GM12878 (cell line): ENCODE data around the gene TNKS2. TPM values are rescaled to one million over a fixed set of nuclear protein-coding genes. Genes with fewer than 3 reads are reported as not detected.

Experiments used
- ATF7 ChIP-seq: fragments of 450-650 bp; IDR thresholded peaks from 2 replicates; pipeline ENCODE4 v1.6.1; 2016; ENCODE audit warnings: low read depth, mild to moderate bottlenecking
- BCL11A ChIP-seq: IDR thresholded peaks from 2 replicates; pipeline ENCODE4 v1.6.1; 2011; ENCODE audit warnings: low read depth, low read length
- CREB1 ChIP-seq: IDR thresholded peaks from 2 replicates; pipeline ENCODE4 v1.6.1; 2012; ENCODE audit warnings: low read depth, mild to moderate bottlenecking, inconsistent platforms
- ESRRA ChIP-seq: IDR thresholded peaks from 2 replicates; pipeline ENCODE4 v1.6.1; 2012; ENCODE audit warnings: mild to moderate bottlenecking, low read length, improper control_type of control experiment
- HDGF ChIP-seq: fragments of 450-650 bp; IDR thresholded peaks from 2 replicates; pipeline ENCODE4 v1.6.1; 2016; ENCODE audit warnings: antibody characterized with exemption
- MEF2B ChIP-seq: fragments of 450-650 bp; IDR thresholded peaks from 2 replicates; pipeline ENCODE4 v1.6.1; 2018; ENCODE audit warnings: mild to moderate bottlenecking, moderate library complexity; ENCODE audit not compliant: partially characterized antibody, poor library complexity, severe bottlenecking
- NR2C2 ChIP-seq: IDR thresholded peaks from 2 replicates; pipeline ENCODE4 v1.6.1; 2011; ENCODE audit warnings: borderline replicate concordance, low read depth; ENCODE audit not compliant: control insufficient read depth, insufficient read length
- PRDM15 ChIP-seq: fragments of 450-650 bp; formaldehyde crosslinking; IDR thresholded peaks from 2 replicates; pipeline ENCODE4 v1.4.0; 2020; ENCODE audit warnings: mild to moderate bottlenecking, moderate library complexity
- RFX5 ChIP-seq: IDR thresholded peaks from 2 replicates; pipeline ENCODE4 v1.6.1; 2011; ENCODE audit warnings: low read depth, low read length, improper control_type of control experiment
- ZBTB11 ChIP-seq: fragments of 450-650 bp; formaldehyde crosslinking; IDR thresholded peaks from 2 replicates; pipeline ENCODE4 v1.5.0; 2022; ENCODE audit warnings: mild to moderate bottlenecking, missing genetic modification characterization
- polyA plus RNA-seq, 11 experiments: library from polyadenylated mRNA; depleted of rRNA in 4 of 11; unstranded in 6 of 11; stranded (reverse) in 5 of 11; fragments of >200 nt; fragmentation: Nextera tagmentation in 4 of 11; fragmentation: Illumina TruSeq in 1 of 11; extraction: Ambion mirVana in 4 of 11; extraction: Trizol in 1 of 11; gene quantifications; 1 replicate in 1 of 11; 2 replicates in 10 of 11; pipeline versions ENCODE4 v1.2.1 to v1.2.3, GENCODE V29; 2011 to 2016; ENCODE audit warnings: inconsistent platforms in 2 of 11, missing spikeins in 2 of 11, low read depth in 1 of 11
- total RNA-seq, 4 experiments: library from RNA; depleted of rRNA in 3 of 4; stranded (reverse); fragments of >200 nt in 3 of 4; fragmentation: Illumina TruSeq in 1 of 4; extraction: Trizol in 1 of 4; gene quantifications; 2 replicates each; pipeline versions ENCODE4 v1.2.1 to v1.2.3, GENCODE V29; 2013 to 2021

Gene TNKS2
- total and polyA plus RNA-seq, 10 of the 15 experiments (the other 5 are each of a cell fraction or from before 2014, with no cell fraction given) = 2.9 to 24.2 (median 6.9) TPM

- no peak for TF ChIP-seq ZBTB11
- no peak for TF ChIP-seq PRDM15 (CRISPR knock-in tag)
- TF ChIP-seq BCL11A = no peak
- no peak for TF ChIP-seq ESRRA
- TF ChIP-seq RFX5 = no peak
- TF ChIP-seq MEF2B = no peak
- TF ChIP-seq ATF7 = no peak
- TF ChIP-seq NR2C2 = no peak
- TF ChIP-seq HDGF = no peak
- TF ChIP-seq CREB1 = no peak
Observed at GRCh38 chr10:91774571-91774970, 23.7 kb upstream of the TNKS2 start (continued).
